SK-N-MC (cell line): ENCODE results near the gene TRPC4AP.

Experiments
- EZH2 ChIP-seq: fragments of 200-600 bp; sonication (generic); IDR thresholded peaks from one replicate; pipeline ENCODE4 v1.6.1; 2017; ENCODE audit warnings: antibody characterized with exemption
- FOXP2 ChIP-seq: optimal IDR thresholded peaks from 2 replicates; pipeline ENCODE3; 2011; ENCODE audit warnings: mild to moderate bottlenecking, moderate library complexity; ENCODE audit not compliant: insufficient read depth; ENCODE audit errors: extremely low read length, control extremely low read depth
- POLR2AphosphoS5 ChIP-seq: IDR thresholded peaks from 2 replicates; pipeline ENCODE4 v1.6.1; 2012; ENCODE audit warnings: mild to moderate bottlenecking, low read depth, low read length, borderline replicate concordance

- TF ChIP-seq POLR2AphosphoS5 (no peak), EZH2 (no peak), FOXP2 (no peak)
Observed at GRCh38 chr20:35065181-35065580, 27.4 kb downstream of the TRPC4AP start.
